Neural cell (in vitro differentiated cells): Measurements from ENCODE around the gene VMP1. TPM values are rescaled to one million over a fixed set of nuclear protein-coding genes. Genes with fewer than 3 reads are reported as not detected.

Experiments
- H2AFZ ChIP-seq: fragments of 200-600, 300-800 bp; sonication (generic), shearing (Covaris generic); 2 replicates; pipeline ENCODE4 v1.6.0; 2014; ENCODE audit warnings: low read depth, mild to moderate bottlenecking, antibody characterized with exemption, low read length, moderate library complexity
- H3F3A ChIP-seq: fragments of 200-600 bp; shearing (Covaris generic); 2 replicates; pipeline ENCODE4 v1.6.1; 2016; ENCODE audit warnings: mild to moderate bottlenecking, moderate library complexity, mixed read lengths, antibody characterized with exemption, low read length; ENCODE audit not compliant: insufficient read depth, poor library complexity, severe bottlenecking
- H3K27ac ChIP-seq: fragments of 200-600, 300-800 bp; sonication (generic), shearing (Covaris generic); 2 replicates; pipeline ENCODE4 v1.5.1; 2014; ENCODE audit warnings: mild to moderate bottlenecking, low read length, moderate library complexity
- H3K27me3 ChIP-seq: fragments of 300-800, 200-600 bp; sonication (generic), shearing (Covaris generic); 2 replicates; pipeline ENCODE4 v1.6.0; 2014; ENCODE audit warnings: mild to moderate bottlenecking, low read depth, low read length, moderate library complexity; ENCODE audit not compliant: insufficient read depth
- H3K36me3 ChIP-seq: fragments of 300-800, 200-600 bp; sonication (generic), shearing (Covaris generic); 2 replicates; pipeline ENCODE4 v1.5.1; 2014; ENCODE audit warnings: mild to moderate bottlenecking, antibody characterized with exemption, low read length, moderate library complexity; ENCODE audit not compliant: insufficient read depth
- H3K4me2 ChIP-seq: fragments of 300-800, 200-600 bp; sonication (generic), shearing (Covaris generic); 2 replicates; pipeline ENCODE4 v1.6.0; 2014; ENCODE audit warnings: mild to moderate bottlenecking, low read length
- H3K4me3 ChIP-seq: fragments of 300-800, 200-600 bp; sonication (generic), shearing (Covaris generic); 2 replicates; pipeline ENCODE4 v1.5.1; 2014; ENCODE audit warnings: mild to moderate bottlenecking, low read length, moderate library complexity
- H3K79me2 ChIP-seq: fragments of 200-600 bp; shearing (Covaris generic); replicated peaks from 2 replicates; pipeline ENCODE4 v1.6.0; 2014; ENCODE audit warnings: mild to moderate bottlenecking, low read length, moderate library complexity; ENCODE audit not compliant: insufficient read depth
- H3K9ac ChIP-seq: fragments of 300-800, 200-600 bp; sonication (generic), shearing (Covaris generic); 2 replicates; pipeline ENCODE4 v1.6.1; 2016; ENCODE audit warnings: mild to moderate bottlenecking, low read length, mixed read lengths
- H3K9me2 ChIP-seq: fragments of 200-600 bp; shearing (Covaris generic); 2 replicates; pipeline ENCODE4 v1.6.1; 2016; ENCODE audit warnings: mild to moderate bottlenecking, low read length, mixed read lengths; ENCODE audit not compliant: insufficient read depth
- H3K9me3 ChIP-seq: fragments of 200-600, 300-800 bp; sonication (generic), shearing (Covaris generic); 2 replicates; pipeline ENCODE4 v1.6.1; 2016; ENCODE audit warnings: mild to moderate bottlenecking, mixed run types, low read length, moderate library complexity, mixed read lengths
- H4K20me1 ChIP-seq: fragments of 200-600 bp; shearing (Covaris generic); 2 replicates; pipeline ENCODE4 v1.6.1; 2016; ENCODE audit warnings: mild to moderate bottlenecking, mixed run types; ENCODE audit not compliant: insufficient read depth
- CTCF ChIP-seq: fragments of 450-650 bp; IDR thresholded peaks from 2 replicates; pipeline ENCODE4 v1.5.1; 2014; ENCODE audit warnings: antibody characterized with exemption, mild to moderate bottlenecking, moderate library complexity; ENCODE audit not compliant: poor library complexity, severe bottlenecking
- EP300 ChIP-seq: fragments of 450-650 bp; conservative IDR thresholded peaks from 2 replicates; pipeline ENCODE4 v1.6.1; 2014; ENCODE audit warnings: antibody characterized with exemption, mild to moderate bottlenecking, moderate library complexity; ENCODE audit not compliant: poor library complexity, severe bottlenecking
- EZH2 ChIP-seq: fragments of 200-600, 300-800 bp; shearing (Covaris generic), sonication (generic); IDR thresholded peaks from 2 replicates; pipeline ENCODE4 v1.6.1; 2014; ENCODE audit warnings: antibody characterized with exemption, low read length, borderline replicate concordance, mild to moderate bottlenecking; ENCODE audit not compliant: insufficient read depth, poor library complexity, severe bottlenecking
- MXI1 ChIP-seq: fragments of 450-650 bp; conservative IDR thresholded peaks from 2 replicates; pipeline ENCODE4 v1.6.1; 2014; ENCODE audit warnings: antibody characterized with exemption, mild to moderate bottlenecking; ENCODE audit not compliant: poor library complexity, severe bottlenecking
- POLR2AphosphoS5 ChIP-seq: IDR thresholded peaks from 2 replicates; pipeline ENCODE4 v1.6.1; 2012
- RAD21 ChIP-seq: fragments of 450-650 bp; conservative IDR thresholded peaks from 2 replicates; pipeline ENCODE4 v1.6.1; 2014; ENCODE audit warnings: antibody characterized with exemption, mild to moderate bottlenecking, moderate library complexity
- SMC3 ChIP-seq: fragments of 450-650 bp; conservative IDR thresholded peaks from 2 replicates; pipeline ENCODE4 v1.6.1; 2014; ENCODE audit warnings: antibody characterized with exemption, mild to moderate bottlenecking, moderate library complexity; ENCODE audit not compliant: poor library complexity
- TAF1 ChIP-seq: IDR thresholded peaks from 2 replicates; pipeline ENCODE4 v1.6.1; 2012; ENCODE audit warnings: low read depth
- polyA plus RNA-seq: library from polyadenylated mRNA; depleted of rRNA; stranded (reverse); fragments of >200 nt; gene quantifications from 2 replicates; pipeline ENCODE4 v1.2.3, GENCODE V29; 2014
- TF ChIP-seq, protein P1 (sequence below): IDR thresholded peaks from 2 replicates; pipeline ENCODE4 v1.6.1; 2012; ENCODE audit warnings: borderline replicate concordance

VMP1 gene
- polyA plus RNA-seq, 1 donor from 2014 or later: 75.9 TPM

GRCh38 chr17:59764292-59764741 is 56.9 kb downstream of the VMP1 start:
- H3F3A ChIP-seq: no peaks in the 10 kb centered on the region
- H3K79me2 ChIP-seq: no peaks in the 10 kb centered on the region
- H3K9me2 ChIP-seq: no peaks in the 10 kb centered on the region
- H3K27me3 ChIP-seq: no peaks in the 10 kb centered on the region
- H3K4me2 ChIP-seq: no peak overlapping the region
- H4K20me1 ChIP-seq: no peaks in the 10 kb centered on the region
- H3K4me3 ChIP-seq: no peak overlapping the region
- H3K27ac ChIP-seq: no peak overlapping the region
- H3K9ac ChIP-seq: no peak overlapping the region
- no peaks in the 10 kb centered on the region for H3K9me3 ChIP-seq
- H2AFZ ChIP-seq: no peak overlapping the region
- TF ChIP-seq MXI1: no peak
- TF ChIP-seq RAD21: no peak
- no peak for TF ChIP-seq EZH2
- no peaks in the 10 kb centered on the region for H3K36me3 ChIP-seq

GRCh38 chr17:59765038-59765437 is 57.6 kb downstream of the VMP1 start:
- TF ChIP-seq RAD21: no peak
- TF ChIP-seq, protein P1, sequence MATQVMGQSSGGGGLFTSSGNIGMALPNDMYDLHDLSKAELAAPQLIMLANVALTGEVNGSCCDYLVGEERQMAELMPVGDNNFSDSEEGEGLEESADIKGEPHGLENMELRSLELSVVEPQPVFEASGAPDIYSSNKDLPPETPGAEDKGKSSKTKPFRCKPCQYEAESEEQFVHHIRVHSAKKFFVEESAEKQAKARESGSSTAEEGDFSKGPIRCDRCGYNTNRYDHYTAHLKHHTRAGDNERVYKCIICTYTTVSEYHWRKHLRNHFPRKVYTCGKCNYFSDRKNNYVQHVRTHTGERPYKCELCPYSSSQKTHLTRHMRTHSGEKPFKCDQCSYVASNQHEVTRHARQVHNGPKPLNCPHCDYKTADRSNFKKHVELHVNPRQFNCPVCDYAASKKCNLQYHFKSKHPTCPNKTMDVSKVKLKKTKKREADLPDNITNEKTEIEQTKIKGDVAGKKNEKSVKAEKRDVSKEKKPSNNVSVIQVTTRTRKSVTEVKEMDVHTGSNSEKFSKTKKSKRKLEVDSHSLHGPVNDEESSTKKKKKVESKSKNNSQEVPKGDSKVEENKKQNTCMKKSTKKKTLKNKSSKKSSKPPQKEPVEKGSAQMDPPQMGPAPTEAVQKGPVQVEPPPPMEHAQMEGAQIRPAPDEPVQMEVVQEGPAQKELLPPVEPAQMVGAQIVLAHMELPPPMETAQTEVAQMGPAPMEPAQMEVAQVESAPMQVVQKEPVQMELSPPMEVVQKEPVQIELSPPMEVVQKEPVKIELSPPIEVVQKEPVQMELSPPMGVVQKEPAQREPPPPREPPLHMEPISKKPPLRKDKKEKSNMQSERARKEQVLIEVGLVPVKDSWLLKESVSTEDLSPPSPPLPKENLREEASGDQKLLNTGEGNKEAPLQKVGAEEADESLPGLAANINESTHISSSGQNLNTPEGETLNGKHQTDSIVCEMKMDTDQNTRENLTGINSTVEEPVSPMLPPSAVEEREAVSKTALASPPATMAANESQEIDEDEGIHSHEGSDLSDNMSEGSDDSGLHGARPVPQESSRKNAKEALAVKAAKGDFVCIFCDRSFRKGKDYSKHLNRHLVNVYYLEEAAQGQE: no peak
- no peak for TF ChIP-seq TAF1
- no peak for TF ChIP-seq SMC3
- TF ChIP-seq CTCF: no peak
- TF ChIP-seq EP300: no peak
- TF ChIP-seq POLR2AphosphoS5: no peak
- TF ChIP-seq MXI1: no peak
- no peak for TF ChIP-seq EZH2
- Histone ChIP-seq H3K27ac (no peak overlapping the region), H3K9me2 (no peaks in the 10 kb centered on the region), H3K36me3 (no peaks in the 10 kb centered on the region), H3K9me3 (no peaks in the 10 kb centered on the region), H3K4me2 (no peak overlapping the region), H3F3A (no peaks in the 10 kb centered on the region), H2AFZ (no peak overlapping the region), H3K9ac (no peak overlapping the region), H3K4me3 (no peak overlapping the region), H3K79me2 (no peaks in the 10 kb centered on the region), H3K27me3 (no peaks in the 10 kb centered on the region), H4K20me1 (no peaks in the 10 kb centered on the region)

GRCh38 chr17:59766491-59766890 is 59.0 kb downstream of the VMP1 start:
- Histone ChIP-seq H3K9ac (no peak overlapping the region), H3K79me2 (no peaks in the 10 kb centered on the region), H3K4me2 (no peak overlapping the region), H4K20me1 (no peaks in the 10 kb centered on the region), H2AFZ (no peak overlapping the region), H3K27me3 (no peaks in the 10 kb centered on the region), H3K36me3 (no peaks in the 10 kb centered on the region), H3K27ac (no peak overlapping the region), H3K4me3 (no peak overlapping the region), H3K9me3 (no peaks in the 10 kb centered on the region), H3K9me2 (no peaks in the 10 kb centered on the region), H3F3A (no peaks in the 10 kb centered on the region)
- TF ChIP-seq MXI1 (no peak), EZH2 (no peak), RAD21 (no peak), SMC3 (no peak), TAF1 (no peak), CTCF (no peak), EP300 (no peak), POLR2AphosphoS5 (no peak)
- TF ChIP-seq, protein P1: no peak
